Cardiac septum (tissue), 1 donor: ENCODE measurements around the gene CD274. TPM values are rescaled to one million over a fixed set of nuclear protein-coding genes. Genes with fewer than 3 reads are reported as not detected.
"Not testable (repeated sequence)": the region's sequence is repeated elsewhere in the genome, so short reads cannot be mapped to it uniquely, and the experiment has no call there.

ENCODE experiments used
- DNase-seq: peaks from one replicate; pipeline ENCODE4 v3.0.0-alpha.2; 2020; ENCODE audit warnings: low spot score
- intact Hi-C: fragments of 100-400 bp; cut with DNase I; formaldehyde crosslinking; loops from one replicate; pipeline ENCODE4 v1.14.0; 2022
- total RNA-seq: library from RNA; stranded (reverse); fragmentation: NEBNext Ultra II Directional; extraction: Animal tissue kit (Norgen Biotek cat#: 25700); gene quantifications from one replicate; pipeline ENCODE4 v1.2.1, GENCODE V29; 2021
- donor health status: DM: no; HTN: no; CAD: no.

CD274 gene
- total RNA-seq, 1 donor from 2014 or later = 17.9 TPM

DNA sequence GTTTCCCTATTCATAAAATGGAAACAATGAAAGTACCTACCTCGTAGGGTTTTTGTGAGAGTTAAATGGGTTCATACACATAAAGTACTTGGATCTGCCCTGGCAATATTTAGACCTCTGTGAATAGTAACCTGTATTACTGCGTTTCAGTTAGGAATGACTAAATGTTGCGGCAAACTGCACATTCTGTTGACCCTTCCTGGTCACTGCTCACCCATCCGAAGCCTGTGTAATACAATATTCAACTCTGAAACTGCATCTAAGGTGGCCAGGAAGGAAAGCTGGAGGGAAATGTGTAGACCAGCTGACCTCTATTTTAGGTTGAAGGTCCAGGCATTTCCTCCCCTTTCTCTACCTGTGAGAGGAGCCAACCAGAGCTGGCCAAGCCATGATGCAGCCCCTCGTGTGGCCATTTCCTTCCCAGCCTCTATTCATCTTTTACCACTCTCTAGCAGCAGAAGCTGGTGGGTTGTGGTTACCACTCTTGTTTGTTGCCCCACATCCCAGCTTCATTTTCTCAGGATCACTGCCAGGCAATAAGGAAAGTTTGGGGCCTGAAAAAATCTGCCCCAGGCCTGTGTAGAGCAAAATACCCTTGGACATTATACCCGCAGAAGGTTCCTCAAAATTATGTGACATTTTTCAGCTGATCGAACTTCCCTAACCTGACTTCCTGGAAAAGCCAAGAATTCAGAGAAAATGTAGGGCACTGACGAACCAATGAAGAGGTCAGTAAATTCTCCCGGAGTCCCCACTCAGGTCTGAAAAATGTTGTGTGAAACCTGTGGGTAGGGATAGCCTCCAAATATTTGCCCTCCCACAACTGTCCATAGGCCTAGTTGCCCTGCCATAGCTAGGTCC is 39.5 kb downstream of the CD274 start:
- intact Hi-C loops = no loop called here
- no peak for DNase-seq

DNA sequence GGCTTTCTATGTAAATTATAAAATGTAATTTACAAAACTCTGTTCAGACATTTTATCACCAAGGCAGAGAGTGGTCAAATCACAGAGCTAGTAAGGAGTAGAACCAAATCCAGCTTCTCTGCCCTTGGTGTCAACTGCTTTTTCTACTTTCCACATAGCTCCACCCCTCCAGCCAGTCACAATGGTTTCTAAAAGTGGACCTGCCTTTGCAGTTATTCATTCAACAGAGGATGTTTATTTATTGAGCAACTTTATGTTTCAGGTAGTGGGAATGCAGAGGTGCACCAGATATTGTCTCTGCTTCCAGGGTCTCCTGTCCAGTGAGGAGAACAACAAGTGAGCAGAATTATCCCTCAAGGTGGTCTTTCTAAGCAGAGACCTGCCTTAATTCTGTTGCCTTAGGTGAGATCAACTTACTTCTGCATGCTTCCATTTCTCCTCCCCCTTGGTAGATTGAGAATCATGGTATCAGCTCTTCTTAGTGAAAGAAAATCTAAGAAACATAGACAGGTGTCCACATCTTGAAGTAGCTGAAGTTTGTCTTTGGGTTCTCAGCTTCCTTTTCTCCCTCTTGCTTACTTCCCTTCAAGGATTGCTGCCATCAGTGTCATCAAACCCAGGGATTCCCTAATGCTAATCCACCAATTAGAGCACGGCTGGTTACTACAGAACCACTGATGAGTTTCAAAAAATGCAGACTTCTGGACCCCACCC is 42.8 kb downstream of the CD274 start:
- no peak for DNase-seq
- intact Hi-C loops = no loop called here

DNA sequence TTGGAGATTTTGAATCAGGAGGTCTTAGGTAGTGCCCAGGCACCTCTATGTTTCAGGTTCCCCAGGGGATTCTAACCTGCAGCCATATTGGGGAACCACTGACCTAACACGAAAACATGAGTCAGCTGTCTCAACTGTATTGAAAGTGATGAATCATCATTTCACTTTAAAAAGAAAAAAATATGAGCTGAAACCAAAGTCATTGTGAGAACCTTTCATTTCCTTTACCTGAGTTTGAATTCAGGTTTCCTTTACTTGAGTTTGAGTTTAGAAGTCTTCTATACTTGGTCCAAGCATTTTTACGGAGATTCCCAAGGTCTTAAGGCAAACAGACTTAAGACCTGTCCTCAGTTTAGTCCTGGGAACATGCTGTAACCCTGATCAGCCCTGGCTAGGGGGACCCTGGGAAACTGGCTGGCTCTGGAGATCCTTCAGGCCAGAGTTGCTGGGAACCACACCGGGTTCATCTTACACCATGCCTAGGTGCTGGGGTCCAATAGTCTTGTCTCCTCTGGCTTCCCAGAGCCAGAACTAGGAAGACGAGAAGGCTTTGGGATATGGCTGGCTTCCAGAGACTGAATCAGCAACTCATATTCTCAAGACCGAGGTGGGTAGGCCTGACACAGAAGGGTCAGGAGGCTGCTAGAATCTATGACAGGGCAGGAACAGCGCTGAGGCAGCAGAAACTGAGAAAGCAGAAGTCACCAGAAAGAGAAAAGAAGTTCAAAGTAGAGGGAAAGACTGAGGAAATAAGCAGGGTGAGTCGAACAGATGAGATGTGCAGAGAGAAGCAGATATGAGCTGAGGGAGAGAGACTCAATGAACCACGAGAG is 43.6 kb downstream of the CD274 start:
- intact Hi-C loops = no loop called here
- DNase-seq = no peak

DNA sequence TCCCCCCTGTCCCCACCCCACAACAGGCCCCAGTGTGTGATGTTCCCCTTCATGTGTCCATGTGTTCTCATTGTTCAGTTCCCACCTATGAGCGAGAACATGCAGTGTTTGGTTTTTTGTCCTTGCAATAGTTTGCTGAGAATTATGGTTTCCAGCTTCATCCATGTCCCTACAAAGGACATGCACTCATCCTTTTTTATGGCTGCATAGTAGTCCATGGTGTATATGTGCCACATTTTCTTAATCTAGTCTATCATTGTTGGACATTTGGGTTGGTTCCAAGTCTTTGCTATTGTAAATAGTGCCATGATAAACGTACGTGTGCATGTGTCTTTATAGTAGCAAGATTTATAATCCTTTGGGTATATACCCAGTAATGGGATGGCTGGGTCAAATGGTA is 44.4 kb downstream of the CD274 start:
- DNase-seq, intact Hi-C loops: not testable (repeated sequence)

DNA sequence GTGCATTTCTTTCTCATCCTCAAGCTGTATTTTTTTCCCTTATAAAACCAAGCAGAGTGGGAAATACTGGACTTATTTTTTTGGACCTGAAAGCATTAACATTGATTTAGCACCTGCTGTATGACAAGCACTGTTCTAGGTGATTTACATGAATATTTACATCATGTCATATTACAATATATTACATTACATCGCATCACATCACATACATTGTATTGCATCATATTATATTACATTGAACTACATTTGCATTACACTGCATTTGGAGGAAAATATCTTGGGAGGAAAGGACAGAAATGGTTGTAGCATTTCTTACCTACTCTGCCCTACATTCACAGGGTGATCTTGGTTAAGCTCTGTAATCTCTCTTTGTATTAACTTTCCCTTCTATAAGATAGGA is 48.8 kb downstream of the CD274 start:
- intact Hi-C loops = no loop called here
- DNase-seq = no peak

DNA sequence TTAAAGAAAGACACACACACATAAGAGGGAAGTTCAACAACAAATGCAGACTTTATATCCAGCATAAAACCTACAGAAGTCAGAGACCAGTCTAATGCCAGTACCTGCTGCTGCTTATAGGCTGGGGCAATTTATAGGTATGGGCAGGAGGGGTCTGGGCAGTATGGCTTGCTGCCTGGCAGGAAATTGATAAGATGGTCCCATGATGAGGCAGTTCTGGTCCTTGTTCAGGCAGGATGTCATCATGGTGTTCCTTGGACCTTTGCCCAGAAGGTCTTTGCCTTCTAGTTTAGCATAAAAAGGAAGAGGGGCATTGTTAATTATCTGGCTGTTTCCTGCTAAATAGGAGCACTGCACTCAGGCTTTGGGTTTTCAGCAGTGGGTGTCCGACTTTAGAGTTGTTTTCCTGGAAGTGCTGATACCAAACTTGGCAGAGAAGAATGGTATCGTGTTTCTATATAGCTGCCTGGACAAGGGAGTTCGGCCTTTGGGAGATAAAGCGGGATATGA is 49.6 kb downstream of the CD274 start:
- intact Hi-C loops = loop anchor here (5.0 kb wide), 1 partner anchor 48 kb away; the partner anchor contains the start of gene CD274
- no peak for DNase-seq

DNA sequence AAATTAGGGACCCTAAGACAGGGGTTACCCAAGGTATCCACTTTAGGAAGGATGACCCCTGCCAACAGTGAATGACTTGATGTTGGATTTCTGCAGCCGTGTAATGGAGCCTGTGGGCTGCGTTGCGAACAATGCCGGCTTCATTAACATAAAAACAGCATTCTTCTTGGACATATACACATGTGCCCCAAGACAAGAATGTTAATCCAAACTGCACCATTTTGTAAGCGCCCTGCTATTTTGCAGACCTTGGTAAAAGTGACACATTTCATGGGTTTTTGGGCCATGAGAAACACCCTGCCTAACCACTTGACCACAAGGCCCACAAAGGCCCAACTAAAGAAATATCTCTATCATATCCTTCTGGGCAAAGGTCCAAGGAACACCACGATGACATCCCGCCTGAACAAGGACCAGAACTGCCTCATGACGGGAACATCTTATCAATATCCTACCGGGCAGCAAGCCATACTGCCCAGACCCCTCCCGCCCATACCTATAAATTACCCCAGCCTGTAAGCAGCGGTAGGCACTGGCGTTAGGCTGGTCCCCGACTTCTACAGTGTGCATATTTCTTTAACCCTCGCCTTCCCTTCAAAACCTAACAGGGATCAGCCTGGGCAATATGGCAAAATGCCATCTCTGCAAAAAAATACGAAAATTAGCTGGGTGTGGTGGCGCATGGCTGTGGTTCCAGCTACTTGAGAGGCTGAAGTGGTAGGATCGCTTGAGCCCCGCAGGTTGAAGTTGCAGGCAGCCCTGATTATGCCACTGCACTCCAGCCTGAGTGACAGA is 50.3 kb downstream of the CD274 start:
- intact Hi-C loops = loop anchor here (5.0 kb wide), 1 partner anchor 48 kb away; the partner anchor contains the start of gene CD274
- peak; percentile 81 for DNase-seq

DNA sequence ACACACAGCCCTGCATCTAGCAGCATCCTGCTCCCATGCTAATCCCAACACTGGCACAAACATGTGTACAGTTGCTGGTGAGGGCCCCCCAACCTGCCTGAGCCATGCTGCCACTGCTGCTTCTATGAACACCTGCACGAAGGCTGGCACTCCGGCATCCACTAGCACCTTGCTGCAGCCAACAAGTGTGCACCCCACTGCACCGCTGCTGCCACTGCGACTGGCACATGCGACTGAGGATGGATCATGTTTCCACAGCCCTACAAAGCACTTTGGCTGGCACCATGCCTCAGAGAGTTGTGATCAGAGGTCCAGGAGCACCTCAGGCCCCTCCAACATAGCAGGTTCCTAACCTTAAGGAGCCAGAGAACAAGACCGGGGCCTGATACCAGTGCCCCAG is 52.2 kb downstream of the CD274 start:
- intact Hi-C loops = loop anchor here (5.0 kb wide), 1 partner anchor 50 kb away; the partner anchor contains the start of gene CD274
- DNase-seq = no peak

DNA sequence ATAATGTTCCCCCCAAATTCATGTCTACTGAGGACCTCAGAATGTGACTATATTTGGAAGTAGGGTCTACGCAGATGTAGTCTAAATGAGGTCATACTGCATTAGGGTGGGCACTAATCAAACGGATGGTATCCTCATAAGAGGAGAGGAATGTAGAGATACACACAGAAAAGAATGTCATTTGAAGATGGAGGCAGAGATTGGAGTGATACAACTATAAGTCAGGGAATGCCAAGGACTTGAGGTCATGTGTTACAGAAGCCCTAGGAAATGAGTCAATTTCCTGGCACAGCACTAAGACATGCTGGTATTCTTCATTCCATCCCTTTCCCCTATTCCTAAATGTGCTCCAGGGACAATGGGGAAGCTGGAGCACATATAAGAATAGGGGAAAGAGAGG is 59.2 kb downstream of the CD274 start:
- intact Hi-C loops = no loop called here
- DNase-seq = no peak

DNA sequence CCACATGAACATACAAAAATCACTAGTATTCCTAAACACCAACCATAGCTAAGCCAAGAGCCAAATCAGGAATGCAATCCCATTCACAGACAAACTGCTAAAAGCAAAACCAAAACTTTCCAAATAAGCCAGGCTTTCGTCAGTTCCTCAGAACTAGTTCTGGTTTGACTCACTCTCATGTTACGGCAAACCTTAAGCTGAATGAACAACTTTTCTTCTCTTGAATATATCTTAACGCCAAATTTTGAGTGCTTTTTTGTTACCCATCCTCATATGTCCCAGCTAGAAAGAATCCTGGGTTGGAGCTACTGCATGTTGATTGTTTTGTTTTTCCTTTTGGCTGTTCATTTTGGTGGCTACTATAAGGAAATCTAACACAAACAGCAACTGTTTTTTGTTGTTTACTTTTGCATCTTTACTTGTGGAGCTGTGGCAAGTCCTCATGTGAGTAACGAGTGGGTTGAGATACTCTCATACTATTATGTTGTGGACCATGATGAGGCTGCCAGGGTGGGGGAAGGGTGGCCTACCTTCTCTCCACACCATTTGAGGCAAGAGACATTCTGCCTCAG is 60.1 kb downstream of the CD274 start, which contains the start of gene PDCD1LG2:
Gene PDCD1LG2, plus strand, starts transcription at position 172 of the 572 bp plus-strand sequence. CDS start 12,016 bp downstream, outside the sequence.
- DNase-seq = no peak
- intact Hi-C loops = no loop called here

DNA sequence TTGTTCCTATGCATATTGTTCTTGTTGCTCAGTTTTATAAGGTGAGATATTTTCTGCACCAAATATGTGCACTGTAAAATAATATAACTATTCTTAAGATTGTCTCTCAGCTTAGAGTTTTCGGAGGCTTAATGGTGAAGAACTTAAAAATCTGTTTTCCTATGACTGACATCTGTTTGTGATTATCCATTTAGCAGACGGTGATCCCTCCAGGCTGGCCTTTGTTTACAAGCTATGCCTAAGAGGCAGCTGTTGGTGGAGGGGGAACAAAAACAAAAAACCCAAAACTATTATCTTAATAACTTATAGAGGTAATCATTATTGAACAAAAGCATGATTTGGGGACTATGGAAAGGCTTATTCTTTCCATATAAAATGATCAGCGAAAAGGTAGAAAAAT is 60.6 kb downstream of the CD274 start:
- intact Hi-C loops = no loop called here
- DNase-seq = no peak

DNA sequence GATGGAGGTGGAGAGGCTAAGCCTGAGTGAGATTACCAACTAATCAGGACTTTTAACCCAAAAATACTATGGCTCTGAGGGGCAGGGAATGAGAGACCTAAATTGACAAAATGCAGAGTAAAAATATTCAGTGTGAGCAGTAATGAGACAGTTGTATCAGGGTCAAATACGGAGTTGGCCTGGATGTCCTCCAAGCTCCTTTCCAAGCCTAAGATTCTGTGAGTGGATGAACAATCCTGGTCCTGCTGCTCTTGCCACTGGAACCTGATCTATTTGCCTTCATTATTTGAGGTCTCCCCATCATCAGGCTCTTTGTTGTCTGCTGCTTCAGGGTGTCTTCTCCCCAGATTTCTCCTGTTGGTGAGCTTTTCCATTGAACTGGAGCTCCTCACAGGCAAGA is 61.1 kb downstream of the CD274 start:
- DNase-seq = no peak
- intact Hi-C loops = no loop called here

DNA sequence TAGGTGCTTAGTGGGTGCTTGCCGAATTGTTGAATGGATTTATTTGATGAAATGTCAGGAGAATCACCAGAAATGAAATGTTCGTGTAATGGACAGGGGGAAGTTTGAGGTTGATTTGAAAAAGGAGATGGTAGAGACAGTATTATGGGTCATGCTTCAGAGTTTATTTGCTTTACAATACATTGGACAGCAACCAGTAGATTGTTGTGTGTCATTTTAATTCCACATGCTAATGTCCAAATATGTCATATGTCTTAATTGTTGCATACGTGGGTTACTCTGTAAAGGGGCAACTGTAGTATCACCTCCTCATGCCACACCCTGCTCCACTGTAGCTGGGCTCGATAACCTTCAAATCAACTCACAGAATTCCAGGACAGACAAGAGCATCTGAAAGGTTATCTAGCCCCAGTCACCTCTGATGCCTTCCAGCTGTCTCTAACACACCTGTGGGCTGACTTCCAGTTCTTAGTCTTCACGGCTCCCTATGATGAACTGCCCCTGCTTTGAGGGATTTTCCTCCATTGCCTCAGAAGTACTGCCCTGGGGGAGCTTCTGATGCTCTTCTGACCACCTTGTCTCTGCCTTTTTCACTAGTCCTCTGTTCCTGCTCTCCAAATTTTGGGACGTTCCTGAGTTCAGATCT is 61.7 kb downstream of the CD274 start:
- intact Hi-C loops = no loop called here
- DNase-seq = no peak

DNA sequence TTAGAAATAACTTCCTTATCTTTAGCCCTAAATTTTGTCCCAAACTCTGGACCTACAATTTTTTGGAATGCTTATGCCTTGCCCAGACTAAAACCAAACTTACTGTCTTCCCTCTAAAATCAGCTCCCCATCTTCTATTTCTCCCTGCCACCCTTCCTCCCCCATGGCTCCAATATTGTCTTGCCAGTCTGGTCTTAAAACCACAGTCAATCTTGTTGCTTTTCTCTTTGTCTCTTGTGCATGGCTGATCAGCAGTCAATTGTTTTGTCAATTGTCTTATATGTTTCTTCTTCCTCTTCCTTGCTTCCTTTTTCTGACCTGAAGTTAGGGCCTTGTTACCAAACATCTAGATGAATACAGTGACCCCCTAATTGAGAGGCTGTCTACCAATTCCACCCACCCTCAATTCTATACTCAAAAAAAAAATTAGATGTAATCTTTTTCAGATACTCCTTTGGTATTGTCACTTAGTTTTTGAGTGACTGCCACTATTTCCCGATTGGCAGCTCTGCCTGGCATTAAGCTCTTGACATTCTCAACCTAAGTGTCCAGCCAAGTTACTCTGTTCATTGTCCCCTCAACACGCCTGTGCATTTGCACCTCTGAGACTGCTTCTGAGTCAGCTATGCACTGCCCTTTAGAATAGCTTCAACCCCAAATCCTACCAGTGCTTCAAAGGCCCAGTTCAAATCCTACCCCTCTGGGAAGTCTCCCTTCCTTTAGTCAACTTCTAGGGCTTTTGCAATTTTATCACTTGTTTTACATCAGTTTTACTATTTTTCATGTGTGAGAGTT is 62.5 kb downstream of the CD274 start:
- no peak for DNase-seq
- intact Hi-C loops = no loop called here

DNA sequence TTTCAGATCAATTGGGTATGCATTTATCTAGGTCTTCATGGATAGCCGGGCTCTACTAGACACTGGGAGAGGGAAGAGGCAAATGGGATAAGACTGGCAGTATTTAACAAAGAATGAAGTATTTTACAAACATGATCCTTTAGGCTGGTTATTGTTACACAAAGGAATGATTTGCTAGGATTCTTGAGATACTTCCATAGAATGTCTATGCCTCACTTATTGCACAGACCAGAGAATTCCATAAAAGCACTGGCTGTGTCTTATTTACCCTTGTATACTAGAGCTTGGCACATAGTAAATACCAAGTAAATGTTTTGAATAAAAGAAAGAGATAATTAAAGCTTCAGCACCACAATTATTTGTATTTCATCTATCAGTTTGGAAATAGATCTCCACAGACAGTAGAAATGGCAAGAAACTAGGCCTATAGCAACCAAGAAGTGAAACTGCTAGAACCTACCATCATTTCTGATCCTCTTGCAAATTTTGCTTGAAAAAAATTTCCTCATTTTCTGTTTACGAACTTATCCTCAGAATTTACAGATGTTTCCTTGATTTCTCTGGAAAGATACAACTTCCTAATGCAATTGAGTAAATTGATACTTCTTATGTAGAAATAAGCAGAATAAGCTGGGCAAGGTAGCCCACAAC is 63.7 kb downstream of the CD274 start:
- intact Hi-C loops = no loop called here
- DNase-seq = no peak

DNA sequence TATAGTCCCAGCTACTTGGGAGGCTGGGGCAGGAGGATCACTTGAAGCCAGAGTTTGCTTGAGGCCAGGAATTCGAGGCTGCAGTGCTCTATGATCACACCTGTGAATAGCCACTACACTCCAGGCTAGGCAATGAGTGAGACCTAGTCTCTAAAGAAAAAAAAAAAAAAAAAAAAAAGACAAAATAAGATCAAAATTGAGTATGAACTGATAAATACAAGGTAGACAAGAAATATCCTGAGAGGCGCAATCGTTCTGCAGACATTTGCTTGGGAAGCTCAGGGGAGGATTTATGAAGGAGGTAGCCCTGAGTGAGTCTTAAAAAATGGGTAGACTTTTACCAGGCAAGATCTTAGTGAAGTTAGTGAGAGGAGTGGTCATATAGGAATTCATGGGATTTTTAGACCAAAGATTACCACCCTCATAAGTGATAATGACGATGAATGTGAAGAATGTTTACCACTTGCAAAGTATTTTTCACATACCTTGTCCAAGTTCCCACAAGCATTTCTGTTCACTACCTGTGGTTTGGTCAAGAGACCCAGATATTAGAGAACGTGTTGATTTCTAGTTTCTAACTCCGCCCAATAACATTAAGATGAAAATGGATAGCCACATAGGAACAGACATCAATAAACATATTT is 64.4 kb downstream of the CD274 start:
- no peak for DNase-seq
- intact Hi-C loops = no loop called here
